ENCODE data around the gene ELL. TPM values are rescaled to one million over a fixed set of nuclear protein-coding genes. Genes with fewer than 3 reads are reported as not detected.
A peak's percentile ranks its signal among the peaks of the same experiment; 100 is the strongest.

The ELL gene
- total and polyA plus RNA-seq, 9 of the 15 experiments (the other 6 are each of a cell fraction or from before 2014, with no cell fraction given), result 0.24 to 22.5 (median 4.1) TPM

- TF ChIP-seq ZNF639 (CRISPR knock-in tag; conservative IDR thresholded peaks at IDR 0.05 in 1 of 2, IDR thresholded peaks at IDR 0.05 in 1 of 2) (peak in 1 of 2 experiments; percentile 79; a peak in 2 of 4 replicates), L3MBTL2 (IDR thresholded peaks at IDR 0.05) (0 out of 2 replicates have a peak, but pooled peaks have one; percentile 42), FOXM1 (IDR thresholded peaks at IDR 0.05; ENCODE audit: low read depth) (peak; percentile 90), FOXM1 (CRISPR knock-in tag; IDR thresholded peaks at IDR 0.05; ENCODE audit: low read depth) (no peak), PURB (CRISPR knock-in tag; IDR thresholded peaks at IDR 0.05; ENCODE audit: low read depth) (no peak), NEUROD1 (IDR thresholded peaks at IDR 0.05; ENCODE audit: borderline replicate concordance, low read depth, low read length, partially characterized antibody) (peak; percentile 90), ZNF197 (CRISPR knock-in tag; IDR thresholded peaks at IDR 0.05; ENCODE audit: low read depth) (peak; percentile 82), YY1 (IDR thresholded peaks at IDR 0.05; ENCODE audit: borderline replicate concordance in 1 of 3, control insufficient read depth in 1 of 3, extremely low read depth in 1 of 3, insufficient read depth in 3 of 3, insufficient read length in 1 of 3, insufficient replicate concordance in 2 of 3, low read depth in 1 of 3, low read length in 2 of 3) (peak in 1 of 3 experiments; percentile 38), NBN (IDR thresholded peaks at IDR 0.05; ENCODE audit: low read depth) (peak; percentile 96), RBM15 (IDR thresholded peaks at IDR 0.05; ENCODE audit: insufficient read depth, low read length) (no peak), HIVEP1 (CRISPR knock-in tag; IDR thresholded peaks at IDR 0.05) (no peak), ZBTB2 (IDR thresholded peaks at IDR 0.05) (peak; percentile 90), KLF16 (IDR thresholded peaks at IDR 0.05) (peak; percentile 95), ZNF316 (IDR thresholded peaks at IDR 0.05) (no peak), CAMTA2 (CRISPR knock-in tag; conservative IDR thresholded peaks at IDR 0.05) (no peak), ZNF174 (CRISPR knock-in tag; IDR thresholded peaks at IDR 0.05) (no peak), PBX2 (CRISPR knock-in tag; IDR thresholded peaks at IDR 0.05; ENCODE audit: low read depth) (no peak), PBX2 (tag; conservative IDR thresholded peaks at IDR 0.05; ENCODE audit: low read depth) (peak; percentile 51; the same call in 1 of the 2 replicates), CREB3 (tag; conservative IDR thresholded peaks at IDR 0.05; ENCODE audit: low read depth) (no peak)
Measured at GRCh38 chr19:18543814-18544475, 22.1 kb upstream of the ELL start (continued).
